GM19397 (cell line): ENCODE measurements around the gene AKNA.

ENCODE experiments used
- ATAC-seq: cut with Tn5 transposase; IDR thresholded peaks from one replicate; pipeline ENCODE4 v1.9.1; 2021; ENCODE audit warnings: mild to moderate bottlenecking, moderate library complexity; ENCODE audit not compliant: unreplicated experiment

The AKNA gene

GRCh38 chr9:114307899-114308267 lies 79.9 kb downstream of the AKNA start:
- no peak for ATAC-seq

DNA sequence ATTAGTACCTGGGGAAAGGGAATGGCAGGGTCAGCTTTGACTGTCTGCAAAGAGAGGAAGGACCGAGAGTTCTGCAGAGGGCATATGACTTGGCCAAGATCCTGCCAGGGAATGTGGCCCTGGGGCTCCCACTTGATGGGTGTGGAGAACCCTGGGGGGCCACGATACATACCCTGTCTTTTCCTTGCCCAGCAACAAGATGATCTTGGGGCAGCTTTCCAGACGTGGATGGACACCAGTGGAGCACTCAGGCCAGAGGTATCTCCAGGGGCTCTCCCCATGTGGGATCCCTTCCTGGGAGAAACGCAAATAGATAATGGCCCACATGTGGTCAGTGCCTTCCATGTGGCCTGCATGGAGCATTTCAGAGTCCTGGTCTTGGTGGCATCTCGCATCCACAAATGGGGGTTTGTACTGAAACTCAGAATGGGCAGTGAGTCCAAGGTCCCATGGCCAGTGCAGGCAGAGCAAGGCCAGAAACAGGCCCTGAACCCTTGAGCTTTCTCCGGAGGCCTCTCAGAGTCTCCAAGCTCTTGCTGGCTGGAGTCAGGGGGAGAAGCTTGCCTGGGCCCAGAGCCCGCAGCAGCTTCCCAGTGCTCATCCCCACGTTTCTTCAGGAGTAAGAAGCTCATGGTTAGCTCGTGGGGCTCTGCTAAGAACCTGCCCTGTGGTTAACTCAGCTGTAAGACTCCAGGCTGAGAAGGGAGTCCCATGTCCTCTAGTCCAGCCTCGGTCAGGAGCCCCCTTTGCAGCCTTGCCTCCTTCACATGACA lies 83.2 kb downstream of the AKNA start:
- no peak for ATAC-seq

GRCh38 chr9:114303977-114304376 lies 83.8 kb downstream of the AKNA start:
- ATAC-seq: no peak

- no peak for ATAC-seq
Measured at GRCh38 chr9:114303571-114303970, 84.2 kb downstream of the AKNA start.

DNA sequence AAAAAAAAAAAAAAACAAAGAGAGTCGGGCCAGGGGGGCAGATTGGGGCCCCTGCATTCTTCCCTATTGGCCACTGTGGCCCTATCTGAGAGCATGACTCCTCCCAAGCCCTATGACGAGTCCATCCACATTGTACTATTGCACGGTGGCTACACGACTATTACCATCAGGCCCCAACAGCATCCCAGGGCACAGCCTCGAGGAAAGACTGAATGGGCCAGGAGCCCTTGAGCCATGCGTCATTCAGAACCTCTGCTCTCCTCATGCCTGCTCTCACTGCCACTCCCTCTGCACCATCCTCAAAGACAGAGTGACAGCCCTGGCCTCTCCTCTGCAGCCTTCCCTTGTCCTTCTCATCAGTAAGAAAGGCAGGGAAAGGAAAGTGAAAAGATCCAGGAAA lies 85.1 kb downstream of the AKNA start:
- ATAC-seq: no peak

GRCh38 chr9:114301798-114302565 lies 85.8 kb downstream of the AKNA start:
- ATAC-seq: no peak

DNA sequence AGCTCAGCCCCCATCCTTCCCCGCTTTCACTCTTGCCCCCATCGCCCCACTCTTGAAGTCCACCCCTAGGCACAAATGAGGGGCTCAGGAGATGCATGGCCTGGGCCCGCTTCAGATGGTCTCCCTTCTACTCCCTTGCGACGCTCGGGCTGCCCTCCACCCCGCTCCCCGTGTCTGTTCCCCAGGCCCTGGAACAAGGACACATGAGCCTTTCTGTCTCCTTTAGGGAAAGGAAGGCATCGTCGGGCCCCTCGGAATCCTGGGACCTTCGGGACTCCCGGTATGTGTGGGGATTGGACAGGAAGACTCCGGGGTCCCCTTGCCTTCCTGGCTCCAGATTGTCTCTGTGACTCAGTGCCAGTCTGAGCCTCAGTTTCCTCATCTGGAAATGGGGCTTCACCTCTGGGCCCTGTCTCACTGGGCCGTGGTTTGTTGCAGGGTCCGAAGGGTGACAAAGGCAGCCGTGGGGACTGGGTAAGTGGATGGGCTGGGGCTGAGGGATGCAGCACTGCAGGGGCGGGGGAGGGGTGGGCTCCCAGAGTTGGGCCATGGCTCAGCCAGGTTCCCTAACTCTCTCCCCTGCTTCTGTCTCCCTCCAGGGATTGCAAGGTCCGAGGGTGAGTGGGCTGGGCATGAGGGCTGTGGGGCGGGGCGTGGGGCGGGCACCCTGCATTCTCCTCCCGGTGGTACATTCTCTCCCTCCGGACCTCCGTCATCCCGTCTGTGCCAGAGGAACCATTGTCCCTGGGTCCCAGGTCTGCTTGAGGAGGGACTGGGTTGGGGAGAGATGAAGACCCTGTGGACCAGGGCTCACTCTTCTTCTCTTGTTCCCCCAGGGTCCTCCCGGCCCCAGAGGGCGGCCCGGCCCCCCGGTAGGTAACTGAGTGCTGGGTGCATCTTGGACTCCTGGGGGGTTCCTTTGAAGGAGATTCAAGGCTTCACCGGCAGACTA lies 86.7 kb downstream of the AKNA start:
- no peak for ATAC-seq

DNA sequence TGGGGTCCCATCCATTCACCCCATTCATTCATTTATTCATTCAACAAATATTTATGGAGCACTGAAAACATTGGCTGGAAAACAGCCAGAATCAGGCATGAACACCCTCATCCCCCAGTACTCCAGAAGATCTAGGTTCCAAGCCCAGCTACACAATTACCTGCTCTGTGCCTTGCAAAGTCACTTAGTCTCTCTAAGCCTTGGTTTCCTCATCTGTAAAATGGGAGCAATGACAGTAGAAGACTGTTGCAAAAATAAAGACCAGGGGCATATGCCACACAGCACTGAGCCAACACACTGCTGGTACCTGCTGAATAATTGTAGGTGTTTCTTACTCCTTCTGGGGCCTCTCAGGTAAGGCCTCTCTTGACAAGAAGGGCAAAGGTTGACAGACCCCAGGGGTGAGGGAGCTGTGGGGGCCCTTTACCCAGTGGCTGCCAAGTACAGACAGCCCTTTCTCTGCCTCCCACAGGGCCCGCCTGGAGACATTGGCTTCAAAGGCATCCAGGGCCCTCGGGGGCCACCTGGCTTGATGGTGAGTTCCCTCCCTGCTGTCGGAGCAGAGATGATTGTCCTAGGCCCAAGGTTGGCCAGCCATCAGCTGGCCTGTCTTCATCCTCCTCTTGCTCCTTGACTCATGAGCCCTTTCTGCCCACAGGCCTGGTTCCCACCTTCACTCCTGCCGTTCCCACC lies 87.5 kb downstream of the AKNA start:
- ATAC-seq: no peak

DNA sequence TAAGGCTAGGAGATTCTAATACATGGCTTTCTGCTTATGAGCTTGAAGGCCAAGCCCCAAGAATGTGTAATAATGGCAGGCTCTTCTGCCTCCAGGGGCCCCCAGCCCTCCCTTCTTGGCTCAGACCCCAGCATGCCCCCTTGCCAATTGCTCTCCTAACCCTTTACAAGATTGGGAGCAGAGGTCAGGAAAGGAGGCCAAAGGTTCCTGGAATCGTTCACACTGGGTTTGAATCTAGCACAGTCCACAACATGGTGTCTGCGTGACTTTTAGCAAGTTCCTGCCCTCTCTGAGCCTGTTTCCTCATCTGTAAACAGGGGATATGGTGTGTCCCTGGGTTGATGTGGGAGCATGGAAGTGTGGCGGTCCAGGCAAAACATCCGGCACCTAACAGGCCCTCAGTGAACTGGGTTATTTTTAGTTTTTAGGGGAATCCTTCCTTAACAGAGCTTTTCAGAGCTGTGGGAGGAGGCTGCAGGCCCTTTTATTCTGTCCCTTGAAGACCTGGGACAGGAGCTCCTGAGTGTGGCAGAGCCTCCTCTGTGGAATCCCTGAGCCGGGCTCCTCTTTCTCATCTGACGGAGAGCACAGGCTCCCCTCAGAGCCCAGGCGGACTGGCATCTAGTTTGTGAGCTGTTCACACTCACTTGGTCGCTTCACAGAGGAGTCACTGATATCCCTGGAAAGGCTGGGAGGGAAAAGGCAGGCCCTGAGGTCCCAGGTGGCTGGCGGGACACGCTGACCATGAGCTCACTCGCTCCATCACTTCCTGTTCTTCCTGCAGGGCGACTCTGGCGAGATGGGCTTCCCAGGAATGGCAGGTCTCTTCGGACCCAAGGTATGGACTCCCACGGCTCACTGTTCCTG lies 88.3 kb downstream of the AKNA start:
- no peak for ATAC-seq

DNA sequence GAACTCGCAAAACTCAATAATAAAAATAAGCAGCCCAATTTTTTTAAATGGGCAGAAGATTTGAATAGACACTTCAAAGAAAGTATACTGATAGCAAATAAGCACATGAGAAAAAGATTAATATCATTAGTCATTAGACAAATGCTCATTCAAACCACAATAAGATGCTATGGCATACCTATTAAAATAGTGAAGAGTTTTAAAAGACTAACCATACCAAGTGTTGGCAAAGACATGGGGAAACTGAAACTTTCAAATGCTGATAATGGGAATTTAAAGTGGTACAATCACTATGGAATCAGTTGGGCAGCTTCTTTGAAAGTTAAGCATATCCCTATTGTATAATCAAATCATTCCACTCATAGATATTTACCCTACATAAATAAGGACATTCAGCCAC lies 91.4 kb downstream of the AKNA start:
- ATAC-seq: no peak

DNA sequence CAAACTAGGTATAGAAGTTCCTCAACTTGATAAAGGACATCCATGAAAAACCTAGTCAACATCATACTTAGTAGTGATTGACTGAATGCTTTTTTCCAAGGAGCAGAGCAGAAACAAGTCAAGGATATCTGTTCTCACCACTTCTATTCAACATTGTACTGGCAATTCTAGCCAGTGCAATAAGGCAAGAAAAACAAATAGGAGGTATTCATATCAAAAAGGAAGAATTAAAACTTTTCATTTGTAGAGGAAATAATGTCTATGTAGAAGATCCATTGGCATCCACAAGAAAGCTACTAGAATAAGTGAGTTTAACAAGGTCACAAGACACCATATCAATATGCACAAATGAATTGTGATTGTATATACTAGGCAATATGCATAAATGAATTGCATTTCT lies 93.1 kb downstream of the AKNA start:
- ATAC-seq: no peak

- ATAC-seq: no peak
Measured at GRCh38 chr9:114291886-114292590, 95.7 kb downstream of the AKNA start.

DNA sequence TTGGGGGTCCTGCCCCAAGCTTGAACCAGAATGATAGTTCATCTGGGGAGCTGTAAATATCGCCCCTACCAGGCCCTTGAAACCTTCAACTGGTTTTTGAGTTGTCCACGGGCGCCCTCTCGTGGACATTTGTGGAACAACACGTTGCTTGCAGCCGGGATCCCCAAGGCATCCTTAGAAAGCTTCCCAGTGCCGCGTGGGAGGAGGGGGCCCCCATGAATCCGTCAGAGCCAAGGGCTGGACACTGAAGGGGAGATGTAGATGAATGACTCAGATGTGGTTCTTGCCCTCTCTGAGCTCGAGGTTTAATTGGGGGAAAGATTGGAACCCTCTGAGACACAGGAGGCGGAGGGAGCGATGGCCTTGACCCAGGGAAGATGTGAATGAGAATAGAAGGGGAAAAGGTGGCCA lies 96.7 kb downstream of the AKNA start:
- no peak for ATAC-seq

DNA sequence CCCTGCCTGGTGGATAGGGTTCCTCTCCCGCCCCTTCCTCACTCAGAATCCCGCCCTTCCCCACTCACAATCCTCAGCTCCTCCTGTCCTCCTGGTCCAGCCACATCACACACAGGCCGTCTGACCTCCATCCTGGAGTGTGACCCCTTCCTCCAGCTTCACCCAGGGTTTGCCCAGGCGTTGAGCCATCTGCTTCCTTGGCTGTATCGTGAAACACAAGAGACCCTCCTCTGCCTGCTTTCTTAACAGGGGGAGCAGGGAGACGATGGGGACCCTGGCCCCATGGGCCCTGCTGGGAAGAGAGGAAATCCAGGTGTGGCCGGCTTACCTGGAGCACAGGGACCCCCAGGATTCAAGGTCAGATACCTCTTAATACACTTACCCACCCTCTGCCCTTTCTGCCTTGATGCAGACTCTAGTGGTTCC lies 97.2 kb downstream of the AKNA start:
- ATAC-seq: no peak

DNA sequence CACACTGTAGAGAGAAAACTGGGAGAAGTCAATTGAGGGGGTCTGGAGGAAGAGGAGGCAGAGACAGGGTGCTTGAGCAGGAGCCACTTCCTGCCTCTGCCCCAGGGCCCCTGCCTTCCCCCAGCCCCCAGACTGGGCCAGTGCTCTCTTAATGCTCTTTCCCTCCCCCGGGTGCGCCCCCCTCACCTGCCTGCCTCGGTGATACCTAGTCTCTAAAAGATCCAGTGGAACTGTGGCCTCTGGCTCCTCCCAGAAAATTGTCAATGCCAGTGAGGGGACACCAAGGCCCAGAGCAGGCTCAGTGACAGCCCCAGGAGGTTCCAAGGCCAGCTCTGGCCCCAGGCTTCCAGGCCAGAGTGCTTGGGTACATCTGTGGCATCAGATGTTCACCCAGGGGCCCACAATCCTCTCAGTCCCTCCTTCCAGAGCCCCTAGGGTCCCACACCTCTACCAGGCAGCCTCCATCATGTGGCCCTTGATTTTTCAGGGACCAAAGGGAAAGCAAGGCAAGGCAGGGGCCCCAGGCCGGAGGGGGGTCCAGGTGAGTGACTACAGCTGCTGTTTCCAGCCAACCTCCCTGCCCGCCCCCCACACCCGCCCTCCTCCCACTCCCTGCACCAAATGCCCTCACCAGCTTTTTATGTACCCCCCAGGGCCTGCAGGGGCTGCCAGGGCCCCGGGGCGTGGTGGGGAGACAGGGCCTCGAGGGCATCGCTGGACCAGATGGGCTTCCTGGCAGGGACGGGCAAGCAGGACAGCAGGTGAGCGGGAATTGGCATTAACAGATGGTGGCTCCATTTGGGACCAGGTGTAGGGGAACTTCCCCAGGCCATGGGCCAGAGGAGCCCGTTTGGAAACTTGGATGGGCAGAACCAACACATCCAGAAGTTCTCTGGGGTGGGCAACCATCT lies 98.0 kb downstream of the AKNA start:
- ATAC-seq: no peak

DNA sequence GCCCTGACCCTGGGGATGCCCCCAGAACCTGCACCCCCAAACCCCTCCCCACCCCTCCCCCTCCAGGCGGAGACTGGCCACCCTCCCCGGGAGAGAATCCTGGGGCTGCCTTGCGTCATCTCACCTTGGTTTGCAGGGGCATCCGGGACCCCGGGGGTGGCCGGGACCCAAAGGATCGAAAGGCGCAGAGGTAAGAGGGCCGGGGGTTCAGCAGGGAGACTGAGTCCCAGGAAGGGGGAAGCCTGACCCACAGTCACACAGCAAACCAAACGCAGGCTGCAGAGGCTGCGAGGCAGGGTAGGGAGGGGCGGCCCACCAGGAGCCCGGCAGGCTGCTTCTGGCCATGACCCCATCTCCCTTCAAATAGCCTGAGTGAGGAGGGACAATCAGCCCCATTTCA lies 98.7 kb downstream of the AKNA start:
- no peak for ATAC-seq

DNA sequence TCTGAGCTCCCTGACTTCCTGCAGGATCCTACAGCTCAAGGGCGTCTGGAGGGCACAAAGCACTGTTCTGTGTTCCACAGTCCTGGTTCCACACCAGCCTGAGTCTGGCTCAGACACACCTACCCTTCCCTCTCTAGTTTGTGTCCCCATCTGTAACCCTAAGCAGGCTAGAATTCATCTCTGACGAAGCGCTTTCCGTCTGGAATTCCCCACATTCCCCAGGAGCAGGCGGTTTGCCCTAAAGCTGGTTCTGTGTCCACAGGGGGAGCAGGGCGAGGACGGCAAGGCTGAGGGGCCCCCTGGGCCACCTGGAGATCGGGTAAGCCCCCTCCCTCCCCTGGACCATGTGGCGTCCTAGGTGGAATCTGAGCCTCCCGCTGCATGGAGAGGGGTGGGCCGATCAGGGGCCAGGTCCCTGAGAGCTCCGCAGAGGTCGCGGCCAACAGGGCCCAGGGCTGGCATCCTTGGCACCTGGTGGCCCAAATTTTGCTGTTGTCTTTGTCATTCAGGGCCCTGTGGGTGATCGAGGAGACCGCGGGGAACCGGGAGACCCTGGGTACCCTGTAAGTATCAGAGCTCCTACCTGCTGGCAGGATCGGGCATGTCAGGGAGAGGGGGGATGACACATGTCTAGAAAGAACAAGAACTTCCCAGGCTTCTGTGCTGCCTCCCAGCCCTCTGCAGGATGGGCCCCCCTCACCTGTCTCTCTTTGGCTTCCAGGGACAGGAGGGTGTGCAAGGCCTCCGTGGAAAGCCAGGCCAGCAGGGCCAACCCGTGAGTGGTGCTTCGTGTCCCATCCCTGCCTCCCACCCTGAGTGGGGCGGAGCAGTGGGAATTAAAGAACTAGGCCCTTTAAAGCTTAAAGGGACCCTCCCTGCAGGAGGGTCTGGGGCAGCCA lies 99.3 kb downstream of the AKNA start:
- no peak for ATAC-seq
